HG02970 (cell line): ENCODE results near the gene EEF1AKMT2.

Source experiments
- ATAC-seq: cut with Tn5 transposase; IDR thresholded peaks from one replicate; pipeline ENCODE4 v1.9.1; 2021; ENCODE audit warnings: mild to moderate bottlenecking, moderate library complexity, moderate number of reproducible peaks; ENCODE audit not compliant: unreplicated experiment, low FRiP score

EEF1AKMT2 gene

GRCh38 chr10:124739119-124739921 lies 52.4 kb downstream of the EEF1AKMT2 start:
- no peak for ATAC-seq

- no peak for ATAC-seq
Measured at GRCh38 chr10:124738441-124738840, 53.2 kb downstream of the EEF1AKMT2 start.

- no peak for ATAC-seq
Measured at GRCh38 chr10:124737708-124738107, 54.0 kb downstream of the EEF1AKMT2 start.

- ATAC-seq = no peak
Measured at GRCh38 chr10:124737221-124737620, 54.5 kb downstream of the EEF1AKMT2 start.

GRCh38 chr10:124736491-124737136 lies 55.1 kb downstream of the EEF1AKMT2 start:
- no peak for ATAC-seq

GRCh38 chr10:124735491-124736286 lies 56.0 kb downstream of the EEF1AKMT2 start:
- no peak for ATAC-seq

GRCh38 chr10:124734311-124735166 lies 57.1 kb downstream of the EEF1AKMT2 start:
- no peak for ATAC-seq

- no peak for ATAC-seq
Measured at GRCh38 chr10:124733571-124734245, 58.0 kb downstream of the EEF1AKMT2 start.

- ATAC-seq = no peak
Measured at GRCh38 chr10:124732931-124733570, 58.6 kb downstream of the EEF1AKMT2 start.

- ATAC-seq = no peak
Measured at GRCh38 chr10:124731551-124731950, 60.1 kb downstream of the EEF1AKMT2 start.

- ATAC-seq = no peak
Measured at GRCh38 chr10:124730790-124731189, 60.9 kb downstream of the EEF1AKMT2 start.

- ATAC-seq = no peak
Measured at GRCh38 chr10:124728830-124729661, 62.6 kb downstream of the EEF1AKMT2 start.

GRCh38 chr10:124728071-124728829 lies 63.4 kb downstream of the EEF1AKMT2 start:
- ATAC-seq = no peak

GRCh38 chr10:124727361-124727960 lies 64.2 kb downstream of the EEF1AKMT2 start:
- ATAC-seq = no peak

GRCh38 chr10:124725791-124726190 lies 65.9 kb downstream of the EEF1AKMT2 start:
- ATAC-seq = no peak

- ATAC-seq = no peak
Measured at GRCh38 chr10:124725171-124725631, 66.5 kb downstream of the EEF1AKMT2 start.
